Islet of Langerhans (tissue), 1 donor: ENCODE measurements around the gene IQCN.

Experiments
- FAIRE-seq: peaks from one replicate; lab custom pipeline; 2011; peaks lifted over from hg19 to GRCh38; lab: Jason Lieb, UNC

Gene IQCN

GRCh38 chr19:18306209-18306887 lies 32.1 kb upstream of the IQCN start:
- no peak for FAIRE-seq

GRCh38 chr19:18304458-18305310 lies 30.4 kb upstream of the IQCN start:
- no peak for FAIRE-seq

- FAIRE-seq = no peak
Observed at GRCh38 chr19:18304208-18304457, 29.9 kb upstream of the IQCN start.

GRCh38 chr19:18301718-18302111 lies 27.5 kb upstream of the IQCN start:
- no peak for FAIRE-seq

- no peak for FAIRE-seq
Observed at GRCh38 chr19:18300930-18301717, 26.9 kb upstream of the IQCN start.

- no peak for FAIRE-seq
Observed at GRCh38 chr19:18299654-18300053, 25.4 kb upstream of the IQCN start.

GRCh38 chr19:18298601-18299000 lies 24.3 kb upstream of the IQCN start:
- no peak for FAIRE-seq

- FAIRE-seq = no peak
Observed at GRCh38 chr19:18297308-18297707, 23.1 kb upstream of the IQCN start.

- FAIRE-seq = no peak
Observed at GRCh38 chr19:18295034-18295451, 20.8 kb upstream of the IQCN start.

GRCh38 chr19:18294467-18294864 lies 20.2 kb upstream of the IQCN start:
- no peak for FAIRE-seq

GRCh38 chr19:18293642-18294466 lies 19.6 kb upstream of the IQCN start:
- no peak for FAIRE-seq

GRCh38 chr19:18292810-18293641 lies 18.8 kb upstream of the IQCN start:
- no peak for FAIRE-seq

GRCh38 chr19:18292462-18292809 lies 18.2 kb upstream of the IQCN start:
- no peak for FAIRE-seq

GRCh38 chr19:18291590-18292461 lies 17.6 kb upstream of the IQCN start:
- FAIRE-seq = no peak

- FAIRE-seq = no peak
Observed at GRCh38 chr19:18291019-18291524, 16.8 kb upstream of the IQCN start.

GRCh38 chr19:18290302-18291018 lies 16.2 kb upstream of the IQCN start:
- FAIRE-seq = no peak

- FAIRE-seq = no peak
Observed at GRCh38 chr19:18289471-18290301, 15.4 kb upstream of the IQCN start.
